Neural progenitor cell (in vitro differentiated cells): ENCODE data around the gene POGZ.

Experiments
- CTCF ChIP-seq: fragments of 200-600 bp; sonication (generic); IDR thresholded peaks from 2 replicates; pipeline ENCODE4 v1.5.1; 2017; ENCODE audit warnings: antibody characterized with exemption, mild to moderate bottlenecking
- EZH2phosphoT487 ChIP-seq: fragments of 200-600 bp; sonication (generic); IDR thresholded peaks from 2 replicates; pipeline ENCODE4 v1.6.1; 2017; ENCODE audit warnings: antibody characterized with exemption

GRCh38 chr1:151391079-151391563 is 68.2 kb downstream of the POGZ start:
- TF ChIP-seq EZH2phosphoT487 (no peak), CTCF (no peak)
